Muscle layer of duodenum (tissue), 2 donors: Measurements from ENCODE around the gene KLHL30.
"Not testable (repeated sequence)": the region's sequence is repeated elsewhere in the genome, so short reads cannot be mapped to it uniquely, and the experiment has no call there.

Experiments
- H3K27ac ChIP-seq: one replicate; pipeline ENCODE4 v1.7.0; 2013; ENCODE audit warnings: mild to moderate bottlenecking, low read length
- H3K27me3 ChIP-seq: one replicate; pipeline ENCODE4 v1.7.0; 2013; ENCODE audit warnings: low read depth, mild to moderate bottlenecking, control low read depth, low read length
- H3K36me3 ChIP-seq, 2 donors: one replicate each; pipeline ENCODE4 v1.7.0; 2013; ENCODE audit warnings: low read length in 2 of 2, control low read depth in 1 of 2, mild to moderate bottlenecking in 1 of 2; ENCODE audit not compliant: insufficient read depth in 2 of 2, control insufficient read depth in 1 of 2
- H3K4me1 ChIP-seq, 2 donors: one replicate each; pipeline ENCODE4 v1.7.0; 2013; ENCODE audit warnings: low read length in 2 of 2, mild to moderate bottlenecking in 2 of 2, control low read depth in 1 of 2, moderate library complexity in 1 of 2; ENCODE audit not compliant: insufficient read depth in 2 of 2, control insufficient read depth in 1 of 2
- H3K4me3 ChIP-seq, 2 donors: one replicate each; pipeline ENCODE4 v1.7.0; 2013; ENCODE audit warnings: low read length in 2 of 2, low read depth in 1 of 2, mild to moderate bottlenecking in 1 of 2
- H3K9me3 ChIP-seq, 2 donors: one replicate each; pipeline ENCODE4 v1.7.0; 2013; ENCODE audit warnings: low read length in 2 of 2, control low read depth in 1 of 2, mild to moderate bottlenecking in 1 of 2; ENCODE audit not compliant: control insufficient read depth in 1 of 2
- donor health status: healthy.

The KLHL30 gene

DNA sequence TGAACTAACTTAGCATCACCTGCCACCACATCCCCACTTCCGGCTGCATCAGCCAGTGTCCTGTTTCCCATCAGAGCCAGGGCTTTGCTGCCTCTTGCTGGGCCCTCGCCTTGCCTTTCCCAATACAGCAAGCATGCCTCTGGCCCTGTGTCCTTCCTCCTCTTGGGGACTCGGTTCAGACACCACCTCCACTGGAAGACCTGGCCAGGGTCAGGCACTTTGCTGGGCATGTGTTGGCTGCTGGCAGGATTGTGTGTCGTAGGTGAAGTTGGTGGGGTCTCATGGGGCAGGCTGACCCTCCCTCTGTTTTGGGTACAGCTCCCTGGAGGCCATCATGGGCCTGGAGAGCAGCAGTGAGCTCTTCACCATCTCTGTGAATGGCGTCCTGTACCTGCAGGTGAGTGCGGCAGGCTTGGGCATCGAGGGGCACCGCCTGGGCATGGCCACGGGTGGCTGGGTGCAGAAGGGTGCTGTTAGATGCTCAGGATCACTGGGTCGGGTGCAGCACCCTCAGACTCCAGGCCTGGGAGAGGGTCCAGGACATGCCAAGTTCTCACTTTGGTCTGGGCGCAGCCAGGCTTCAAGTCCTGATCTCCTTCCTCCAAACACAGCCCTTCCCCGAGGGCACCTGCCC is 26.9 kb downstream of the KLHL30 start:
- peaks cover 10% of the 10 kb centered on the region for H3K27me3 ChIP-seq
- H3K4me1 ChIP-seq = peaks cover 4 to 27% of the 10 kb centered on the region in 2 donors
- H3K4me3 ChIP-seq = no peak overlapping the region
- H3K9me3 ChIP-seq = no peaks in the 10 kb centered on the region
- H3K27ac ChIP-seq = no peak overlapping the region
- peaks cover 10 to 23% of the 10 kb centered on the region in 2 donors for H3K36me3 ChIP-seq

DNA sequence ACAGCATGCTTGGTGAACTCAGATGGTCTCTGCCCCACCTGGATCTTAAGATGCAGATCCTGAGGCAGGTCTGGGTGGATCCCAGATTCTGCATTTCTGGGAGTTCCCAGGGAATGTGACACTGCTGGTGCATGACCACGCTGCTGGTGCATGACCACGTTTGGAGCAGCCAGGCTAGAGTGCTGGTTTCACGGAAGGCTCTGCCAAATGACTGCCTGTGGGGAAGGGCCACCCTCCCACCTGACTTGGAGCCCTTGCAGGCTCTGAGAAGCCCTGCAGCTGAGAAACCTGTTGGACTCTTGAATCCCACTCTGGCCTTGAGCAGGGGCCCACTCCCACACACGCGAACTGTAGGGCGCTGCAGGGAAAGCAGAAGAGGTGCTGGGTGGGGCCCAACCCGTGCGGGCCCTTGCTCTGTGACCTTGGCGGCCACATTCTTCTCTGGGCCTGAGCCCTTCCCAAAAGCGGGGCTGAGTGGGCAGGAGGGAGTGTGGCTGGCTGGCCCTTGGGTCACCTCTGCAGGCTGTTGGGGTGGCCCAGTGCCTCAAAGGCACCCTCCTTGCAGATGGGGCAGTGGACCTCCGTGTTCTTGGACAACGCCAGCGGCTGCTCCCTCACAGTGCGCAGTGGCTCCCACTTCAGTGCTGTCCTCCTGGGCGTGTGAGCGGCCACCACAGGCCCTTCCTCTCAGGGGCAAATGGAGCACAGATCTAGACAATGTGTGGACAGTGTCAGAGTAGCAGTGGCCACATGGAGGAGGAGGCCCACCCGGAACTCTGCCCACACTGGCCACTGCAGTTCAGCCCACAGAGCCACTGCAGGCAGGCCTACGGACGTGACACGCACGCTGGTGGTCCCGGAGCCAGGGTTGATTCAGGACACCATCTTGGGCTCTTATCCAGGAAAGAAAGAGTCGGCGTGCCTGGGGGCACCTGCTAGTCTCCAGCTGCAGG is 28.2 kb downstream of the KLHL30 start:
- Histone ChIP-seq H3K27ac (no peak overlapping the region), H3K4me1 (peaks cover 4 to 29% of the 10 kb centered on the region in 2 donors), H3K36me3 (peaks cover 16 to 30% of the 10 kb centered on the region in 2 donors), H3K9me3 (no peaks in the 10 kb centered on the region), H3K27me3 (peaks cover 10% of the 10 kb centered on the region), H3K4me3 (no peak overlapping the region)

DNA sequence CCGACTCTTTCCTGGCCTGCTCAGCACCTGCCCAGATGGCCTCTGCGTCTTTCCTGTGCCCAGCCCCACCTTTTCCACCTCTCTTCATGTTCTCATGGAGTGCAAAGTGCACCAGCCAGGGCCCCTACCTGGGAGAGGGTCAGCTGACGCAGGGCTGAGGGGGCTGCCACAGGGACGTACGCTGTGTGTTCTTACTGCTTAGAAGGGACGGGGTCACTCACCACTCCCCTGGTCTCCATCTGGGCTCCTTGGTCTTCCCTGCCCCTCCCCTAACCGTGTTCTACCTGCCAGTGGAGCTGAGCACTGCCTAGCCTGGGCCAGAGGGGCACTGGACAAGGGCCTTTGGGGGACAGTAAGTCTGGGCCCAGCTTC is 28.9 kb downstream of the KLHL30 start:
- H3K36me3 ChIP-seq = peaks cover 19 to 37% of the 10 kb centered on the region in 2 donors
- H3K4me1 ChIP-seq = peaks cover 4 to 29% of the 10 kb centered on the region in 2 donors
- H3K27ac ChIP-seq = no peak overlapping the region
- no peak overlapping the region for H3K4me3 ChIP-seq
- H3K27me3 ChIP-seq = peaks cover 10% of the 10 kb centered on the region
- no peaks in the 10 kb centered on the region for H3K9me3 ChIP-seq

DNA sequence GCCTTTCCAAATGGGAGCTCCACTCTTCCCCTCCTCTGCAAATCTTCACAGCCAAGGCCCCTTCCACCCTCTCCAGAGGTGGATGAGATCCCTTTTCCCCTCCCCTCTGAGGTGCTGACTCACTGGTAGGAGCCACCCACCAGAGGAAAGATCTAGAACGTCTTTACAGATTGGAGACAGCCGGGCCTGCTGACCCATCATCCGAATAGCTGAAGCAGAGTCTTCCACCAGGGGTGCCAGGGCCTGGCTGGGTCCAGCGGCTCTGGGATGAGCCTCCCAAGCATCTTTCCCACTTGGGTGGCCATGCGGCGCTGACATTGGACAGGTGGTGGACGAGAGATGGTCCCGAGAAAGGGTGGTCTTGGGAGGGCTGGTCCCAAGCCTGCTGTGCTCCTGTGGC is 29.3 kb downstream of the KLHL30 start:
- Histone ChIP-seq H3K9me3 (no peaks in the 10 kb centered on the region), H3K27ac (no peak overlapping the region), H3K27me3 (peaks cover 7% of the 10 kb centered on the region), H3K36me3 (peaks cover 24 to 41% of the 10 kb centered on the region in 2 donors), H3K4me3 (no peak overlapping the region), H3K4me1 (peaks cover 4 to 29% of the 10 kb centered on the region in 2 donors)

DNA sequence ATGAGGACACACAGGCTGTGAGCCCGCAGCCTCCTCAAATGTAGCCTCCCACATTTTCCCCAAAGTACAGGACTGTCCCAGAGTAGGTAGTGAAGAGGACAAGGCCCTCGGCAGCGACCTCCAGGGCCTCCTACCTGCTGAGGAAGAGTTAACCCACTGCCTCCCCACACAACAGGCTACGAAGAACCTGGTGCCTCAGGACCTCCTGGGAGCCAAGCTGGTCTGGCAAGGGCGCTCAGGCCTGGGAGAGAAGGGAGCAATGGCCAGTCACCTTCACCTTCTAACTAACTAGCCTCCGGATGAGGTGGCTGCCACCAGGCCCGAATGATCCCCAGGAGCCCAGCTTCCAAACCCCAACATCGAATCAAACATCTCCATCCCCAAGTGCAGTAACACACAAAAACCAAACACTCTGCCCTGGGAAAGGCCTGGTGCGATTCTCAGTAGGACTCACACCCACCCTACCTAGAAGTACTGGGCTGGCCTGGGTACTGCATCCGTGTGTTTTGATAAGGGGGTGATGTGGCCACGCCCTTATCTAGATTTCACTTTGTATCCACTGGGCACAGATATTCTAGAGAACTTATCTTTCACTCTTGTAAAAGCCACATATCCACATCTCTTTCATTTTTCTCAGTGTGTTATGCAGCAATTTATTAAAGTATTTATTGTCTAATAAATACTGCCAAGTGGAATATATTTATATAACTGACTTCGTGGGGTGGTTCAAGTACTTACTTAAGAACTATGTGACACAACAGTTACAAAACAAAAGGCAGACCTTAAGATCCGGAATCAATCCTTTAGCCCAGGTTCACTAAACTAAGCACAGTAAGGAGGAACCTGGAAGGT is 30.0 kb downstream of the KLHL30 start:
- H3K27ac ChIP-seq = no peak overlapping the region
- no peaks in the 10 kb centered on the region for H3K9me3 ChIP-seq
- peaks cover 4 to 24% of the 10 kb centered on the region in 2 donors for H3K4me1 ChIP-seq
- H3K4me3 ChIP-seq = no peak overlapping the region
- peaks cover 30 to 48% of the 10 kb centered on the region in 2 donors for H3K36me3 ChIP-seq
- peaks cover 2% of the 10 kb centered on the region for H3K27me3 ChIP-seq

DNA sequence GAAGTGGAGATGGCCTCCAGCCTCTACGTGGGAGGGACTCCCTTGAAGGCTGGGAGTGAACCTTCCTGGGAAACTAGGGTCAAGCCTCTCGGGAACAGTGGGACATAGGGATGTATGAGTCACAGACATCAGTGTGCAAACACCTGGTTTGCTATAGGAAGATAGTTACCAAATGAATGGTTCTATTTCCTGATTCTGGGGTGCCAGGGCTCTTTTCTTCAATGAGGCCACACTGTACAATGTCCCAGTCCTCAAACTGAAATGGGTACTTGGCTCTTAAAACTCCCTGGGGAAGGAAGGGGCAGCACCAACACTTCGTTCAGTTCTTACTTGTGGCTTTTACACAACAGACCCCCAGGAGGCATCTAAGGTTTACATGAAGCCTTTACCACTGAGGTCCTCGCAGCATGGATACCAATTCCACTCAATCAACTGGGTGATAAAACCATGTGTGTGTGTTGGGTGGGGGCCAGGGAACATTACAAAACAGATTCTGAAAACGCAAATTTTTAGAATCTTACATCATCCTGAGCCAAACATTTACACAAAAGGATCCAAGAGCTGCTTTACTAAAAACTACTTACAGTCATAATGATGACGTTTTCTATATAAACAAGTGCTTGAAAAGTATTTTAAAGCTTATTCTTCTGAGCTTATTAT is 30.7 kb downstream of the KLHL30 start:
- Histone ChIP-seq H3K9me3 (no peaks in the 10 kb centered on the region), H3K36me3 (peaks cover 37 to 55% of the 10 kb centered on the region in 2 donors), H3K27me3 (no peaks in the 10 kb centered on the region), H3K27ac (peak overlapping the region; percentile 18), H3K4me3 (no peak overlapping the region), H3K4me1 (peaks cover 4 to 18% of the 10 kb centered on the region in 2 donors)

DNA sequence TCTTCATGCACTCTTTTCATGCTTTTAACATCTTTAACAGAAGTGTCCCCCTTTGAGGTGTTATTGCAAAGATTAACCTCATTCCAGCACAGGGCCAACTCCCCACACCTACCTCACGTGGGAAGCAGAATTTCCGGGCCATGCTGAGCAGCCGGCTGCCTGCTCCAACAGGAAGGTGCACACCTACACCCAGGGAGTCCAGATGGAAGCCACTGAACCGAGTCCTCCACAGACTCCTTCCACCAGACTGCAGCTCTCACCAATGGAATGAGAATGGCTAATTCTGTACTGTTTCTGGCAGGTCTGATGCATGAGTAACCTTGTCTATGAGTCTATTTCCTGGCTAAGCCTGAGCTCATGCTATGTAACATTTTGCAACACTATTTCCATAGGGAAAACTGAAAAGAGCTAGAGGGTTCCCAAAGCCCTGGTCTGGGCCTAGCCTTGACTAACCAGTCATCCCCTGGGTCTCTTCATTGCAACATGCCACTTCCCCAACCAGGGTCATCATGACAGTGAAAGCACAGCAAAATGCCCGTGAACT is 31.3 kb downstream of the KLHL30 start:
- H3K27me3 ChIP-seq = no peaks in the 10 kb centered on the region
- peaks cover 4 to 17% of the 10 kb centered on the region in 2 donors for H3K4me1 ChIP-seq
- no peak overlapping the region for H3K4me3 ChIP-seq
- H3K9me3 ChIP-seq = no peaks in the 10 kb centered on the region
- peak overlapping the region; percentile 18 for H3K27ac ChIP-seq
- peaks cover 43 to 61% of the 10 kb centered on the region in 2 donors for H3K36me3 ChIP-seq

DNA sequence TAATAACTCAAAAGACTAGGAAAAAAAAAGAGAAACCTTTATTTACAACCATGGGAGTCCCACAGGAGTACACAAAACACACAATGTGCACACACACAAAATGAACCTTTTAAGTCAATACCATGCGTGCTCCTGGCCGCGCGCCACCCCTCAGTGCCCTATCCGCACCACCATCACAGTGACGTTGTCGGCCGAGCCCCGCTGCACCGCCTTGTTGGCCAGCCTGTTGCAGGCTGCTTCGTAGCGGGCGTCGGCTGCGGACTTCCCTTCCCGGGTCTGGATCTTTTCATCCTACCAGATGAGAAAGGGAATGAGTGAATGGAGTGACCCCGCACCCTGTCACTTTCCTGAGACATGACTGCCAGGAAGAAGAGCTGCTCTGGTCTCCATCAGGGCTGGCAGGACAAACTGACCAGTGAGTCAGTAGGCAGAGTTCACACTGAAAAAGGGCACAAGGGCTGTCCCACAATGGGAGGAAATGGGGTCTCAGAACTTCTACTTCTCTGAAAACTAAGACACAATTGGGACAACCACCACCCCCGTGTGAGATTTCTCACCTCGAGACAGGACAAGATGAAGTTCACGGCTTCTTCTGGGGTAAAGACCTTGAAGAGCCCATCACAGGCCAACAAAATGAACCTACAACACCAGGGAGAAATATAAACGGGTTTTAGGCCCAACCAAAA is 32.1 kb downstream of the KLHL30 start:
- peaks cover 48 to 64% of the 10 kb centered on the region in 2 donors for H3K36me3 ChIP-seq
- H3K4me1 ChIP-seq = peaks cover 4 to 17% of the 10 kb centered on the region in 2 donors
- H3K4me3 ChIP-seq = no peak overlapping the region
- H3K27me3 ChIP-seq = no peaks in the 10 kb centered on the region
- H3K9me3 ChIP-seq = no peaks in the 10 kb centered on the region
- peak overlapping the region; percentile 18 for H3K27ac ChIP-seq

DNA sequence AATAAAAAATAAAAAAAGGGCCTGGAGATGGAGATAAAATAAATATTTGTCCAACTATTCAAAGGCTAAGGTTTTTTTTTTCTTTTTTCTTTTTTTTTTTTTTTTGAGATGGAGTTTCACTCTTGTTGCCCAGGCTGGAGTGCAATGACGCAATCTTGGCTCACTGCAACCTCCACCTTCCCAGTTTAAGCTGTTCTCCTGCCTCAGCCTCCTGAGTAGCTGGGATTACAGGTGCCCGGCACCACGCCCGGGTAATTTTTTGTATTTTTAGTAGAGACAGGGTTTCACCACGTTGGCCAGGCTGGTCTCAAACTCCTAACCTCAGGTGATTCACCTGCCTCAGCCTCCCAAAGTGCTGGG is 32.6 kb downstream of the KLHL30 start:
- not testable (repeated sequence) for H3K9me3 ChIP-seq, H3K27me3 ChIP-seq, H3K4me3 ChIP-seq, H3K27ac ChIP-seq
- H3K36me3 ChIP-seq = peaks cover 49 to 68% of the 10 kb centered on the region in 2 donors
- peaks cover 4 to 17% of the 10 kb centered on the region in 2 donors for H3K4me1 ChIP-seq

DNA sequence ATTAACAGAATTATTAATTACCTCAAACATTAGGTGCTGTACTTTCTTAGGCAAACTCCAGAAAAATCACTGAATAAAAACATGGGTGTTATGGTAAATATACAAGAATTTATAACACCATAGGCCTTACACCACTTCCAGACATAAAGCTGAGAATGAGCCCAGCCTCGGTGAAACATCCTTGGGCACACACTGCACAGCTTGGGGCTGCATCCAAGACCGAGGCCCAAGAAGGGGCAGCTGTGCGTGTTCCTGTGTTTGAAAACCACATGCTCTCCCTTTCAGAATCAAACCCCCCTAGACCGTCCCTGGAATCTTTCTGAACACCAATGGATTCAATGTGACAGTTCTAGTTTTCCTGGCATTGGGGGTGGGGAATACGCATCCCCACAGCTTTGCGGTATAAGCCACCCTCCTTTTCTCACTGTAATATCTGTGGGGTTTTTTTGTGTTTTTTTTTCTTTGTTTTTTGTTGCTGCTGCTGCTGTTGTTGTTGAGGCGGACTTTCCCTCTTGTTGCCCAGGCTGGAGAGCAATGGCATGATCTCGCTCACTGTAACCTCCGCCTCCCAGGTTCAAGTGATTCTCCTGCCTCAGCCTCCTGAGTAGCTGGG is 33.2 kb downstream of the KLHL30 start:
- H3K9me3 ChIP-seq = no peaks in the 10 kb centered on the region
- H3K27me3 ChIP-seq = no peaks in the 10 kb centered on the region
- peaks cover 4 to 17% of the 10 kb centered on the region in 2 donors for H3K4me1 ChIP-seq
- peaks cover 49 to 68% of the 10 kb centered on the region in 2 donors for H3K36me3 ChIP-seq
- no peak overlapping the region for H3K4me3 ChIP-seq
- H3K27ac ChIP-seq = no peak overlapping the region
